Right lobe of liver (tissue), 6 donors: ENCODE measurements around the gene AKAP13. TPM values are rescaled to one million over a fixed set of nuclear protein-coding genes. Genes with fewer than 3 reads are reported as not detected.

ENCODE experiments used
- ATAC-seq, 4 donors: fragments of 200-7000 bp; cut with Tn5 transposase; one replicate each; pipeline ENCODE4 v1.9.1; 2020; ENCODE audit warnings: mild to moderate bottlenecking in 4 of 4, moderate library complexity in 4 of 4
- DNase-seq, 3 donors: peaks; one replicate each; pipeline ENCODE4 v3.0.0-alpha.2; 2020
- H3K27ac ChIP-seq, 3 donors: fragments of 200-600 bp; one replicate each; pipeline ENCODE4 v1.8.0; 2022
- H3K27me3 ChIP-seq, 2 donors: fragments of 200-600 bp; one replicate each; pipeline ENCODE4 v1.8.0; 2022
- H3K36me3 ChIP-seq, 4 donors: fragments of 200-600 bp; sonication (generic) in 1 of 4; one replicate each; pipeline versions ENCODE4 v1.5.1 to v1.8.0; 2017 to 2022; ENCODE audit warnings: control low read depth in 1 of 4
- H3K4me1 ChIP-seq, 4 donors: fragments of 200-600 bp; sonication (generic) in 1 of 4; one replicate each; pipeline versions ENCODE4 v1.5.1 to v1.8.0; 2017 to 2022; ENCODE audit warnings: control low read depth in 1 of 4
- H3K4me3 ChIP-seq, 3 donors: fragments of 200-600 bp; one replicate each; pipeline ENCODE4 v1.8.0; 2022
- H3K9me3 ChIP-seq, 4 donors: fragments of 200-600 bp; sonication (generic) in 1 of 4; one replicate each; pipeline versions ENCODE4 v1.5.1 to v1.8.0; 2017 to 2022; ENCODE audit warnings: control low read depth in 1 of 4
- POLR2A ChIP-seq: fragments of 450-650 bp; IDR thresholded peaks from one replicate; pipeline ENCODE4 v1.6.1; 2017; ENCODE audit warnings: antibody characterized with exemption, mild to moderate bottlenecking
- WGBS: methylation state at CpG from one replicate; pipeline ENCODE4 v1.1.6; 2018; ENCODE audit warnings: low coverage, low lambda C conversion rate; ENCODE audit not compliant: insufficient coverage; ENCODE audit errors: missing lambda C conversion rate; 5-methylcytosine and 5-hydroxymethylcytosine counted together
- intact Hi-C, 2 donors: fragments of 100-400 bp; cut with DNase I; formaldehyde crosslinking; loops; one replicate each; pipeline versions ENCODE4 v1.11.2 to v1.14.1; 2022
- total RNA-seq, 6 experiments: library from RNA; depleted of rRNA in 2 of 6; stranded (reverse); fragments of >200 nt in 2 of 6; fragmentation: NEBNext Ultra II Directional in 3 of 6; extraction: Animal tissue kit (Norgen Biotek cat#: 25700) in 3 of 6; gene quantifications; one replicate each; pipeline versions ENCODE4 v1.1.0 to v1.2.4, GENCODE V29; 2016 to 2023
- TF ChIP-seq, protein P1 (sequence below), 4 donors: fragments of 200-600 bp in 3 of 4; fragments of 450-650 bp in 1 of 4; IDR thresholded peaks; one replicate each; pipeline versions ENCODE4 v1.5.1 to v1.8.0; 2016 to 2022; ENCODE audit warnings: antibody characterized with exemption in 4 of 4, mild to moderate bottlenecking in 2 of 4
- donor health status: DM: no; HTN: yes; CAD: no.
- donor health status: DM: no; HTN: no; CAD: no.
- donor health status: DM: no; HTN: no; CAD: no.
- donor health status: DM: no; HTN: yes; CAD: no.
- donor health status: DM: no; HTN: yes; CAD: no.

AKAP13 gene
- total RNA-seq, 6 experiments from 2014 or later: 50.1 to 73.1 (median 63.9) TPM

GRCh38 chr15:85631018-85631417 lies 250.6 kb downstream of the AKAP13 start:
- peaks cover 0 to 22% (median 5%) of the 10 kb centered on the region in 4 donors for H3K4me1 ChIP-seq
- ATAC-seq: peak in 2 of 4 donors; percentile 5

DNA sequence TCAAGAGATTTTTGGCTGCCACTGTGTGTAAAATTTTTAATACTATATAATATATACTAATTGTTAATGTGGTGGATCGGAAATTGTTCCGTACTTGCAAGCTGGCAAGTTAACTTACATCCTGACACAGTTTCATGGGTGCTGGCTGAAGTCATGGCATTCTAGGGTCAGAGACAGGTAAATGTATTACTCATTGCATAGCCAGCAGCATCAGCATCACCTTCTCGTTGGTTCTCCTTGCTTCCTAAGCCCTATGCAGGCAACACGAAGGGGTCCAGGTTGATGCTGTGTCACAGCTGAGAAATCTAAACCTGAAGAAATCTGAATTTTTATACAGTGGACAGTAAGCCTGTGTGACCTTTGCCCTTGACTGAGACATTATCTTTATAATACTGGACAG lies 251.6 kb downstream of the AKAP13 start:
- ATAC-seq: peak; percentile 20 to 43 (median 26)
- H3K36me3 ChIP-seq: no peaks in the 10 kb centered on the region
- no peak for DNase-seq
- H3K27me3 ChIP-seq: no peaks in the 10 kb centered on the region
- peaks cover 0 to 20% (median 5%) of the 10 kb centered on the region in 4 donors for H3K4me1 ChIP-seq
- intact Hi-C loops: no loop called here
- H3K9me3 ChIP-seq: no peaks in the 10 kb centered on the region
- H3K27ac ChIP-seq: peak overlapping the region in 2 of 3 donors; percentile 46 to 69
- 79% methylated on average over 4 of the region's 4 CpGs for WGBS
- no peak overlapping the region for H3K4me3 ChIP-seq
- TF ChIP-seq, protein P1, sequence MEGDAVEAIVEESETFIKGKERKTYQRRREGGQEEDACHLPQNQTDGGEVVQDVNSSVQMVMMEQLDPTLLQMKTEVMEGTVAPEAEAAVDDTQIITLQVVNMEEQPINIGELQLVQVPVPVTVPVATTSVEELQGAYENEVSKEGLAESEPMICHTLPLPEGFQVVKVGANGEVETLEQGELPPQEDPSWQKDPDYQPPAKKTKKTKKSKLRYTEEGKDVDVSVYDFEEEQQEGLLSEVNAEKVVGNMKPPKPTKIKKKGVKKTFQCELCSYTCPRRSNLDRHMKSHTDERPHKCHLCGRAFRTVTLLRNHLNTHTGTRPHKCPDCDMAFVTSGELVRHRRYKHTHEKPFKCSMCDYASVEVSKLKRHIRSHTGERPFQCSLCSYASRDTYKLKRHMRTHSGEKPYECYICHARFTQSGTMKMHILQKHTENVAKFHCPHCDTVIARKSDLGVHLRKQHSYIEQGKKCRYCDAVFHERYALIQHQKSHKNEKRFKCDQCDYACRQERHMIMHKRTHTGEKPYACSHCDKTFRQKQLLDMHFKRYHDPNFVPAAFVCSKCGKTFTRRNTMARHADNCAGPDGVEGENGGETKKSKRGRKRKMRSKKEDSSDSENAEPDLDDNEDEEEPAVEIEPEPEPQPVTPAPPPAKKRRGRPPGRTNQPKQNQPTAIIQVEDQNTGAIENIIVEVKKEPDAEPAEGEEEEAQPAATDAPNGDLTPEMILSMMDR (IDR thresholded peaks at IDR 0.05): no peak
- no peak for TF ChIP-seq POLR2A

More at GRCh38 chr15:85631018-85631417, 250.6 kb downstream of the AKAP13 start:
- DNase-seq: no peak
- 17% methylated on average over 1 of the region's 2 CpGs for WGBS
- TF ChIP-seq, protein P1 (IDR thresholded peaks at IDR 0.05): no peak
- TF ChIP-seq POLR2A: no peak
- Histone ChIP-seq H3K27ac (peak overlapping the region in 2 of 3 donors; percentile 10 to 46), H3K36me3 (peaks cover 0 to 6% (median 0%) of the 10 kb centered on the region in 4 donors), H3K27me3 (no peaks in the 10 kb centered on the region), H3K9me3 (no peaks in the 10 kb centered on the region), H3K4me3 (no peak overlapping the region)
- intact Hi-C loops: no loop called here

DNA sequence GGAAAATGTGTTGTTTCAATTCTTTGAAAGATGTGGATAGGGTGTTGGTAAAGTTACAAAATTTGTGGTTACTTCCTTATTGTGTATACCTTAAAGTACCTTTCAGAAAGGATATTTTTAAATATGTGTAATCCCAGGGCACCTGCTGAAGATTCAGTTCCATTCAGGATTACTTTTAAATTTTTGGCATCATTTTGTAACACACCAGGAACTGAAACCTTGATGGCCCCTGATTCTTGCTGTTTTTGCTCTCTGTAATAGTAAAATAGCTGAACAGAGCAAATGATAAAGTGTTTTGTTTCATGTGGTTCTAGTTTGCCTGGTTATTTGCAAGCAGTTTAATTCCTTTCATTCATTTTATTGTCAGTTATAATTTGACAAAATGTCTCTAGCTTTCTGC lies 253.5 kb downstream of the AKAP13 start:
- ATAC-seq: no peak
- H3K36me3 ChIP-seq: no peaks in the 10 kb centered on the region
- H3K4me3 ChIP-seq: no peak overlapping the region
- no peak overlapping the region for H3K27ac ChIP-seq
- peaks cover 0 to 18% (median 5%) of the 10 kb centered on the region in 4 donors for H3K4me1 ChIP-seq
- no peak for DNase-seq
- H3K27me3 ChIP-seq: no peaks in the 10 kb centered on the region
- intact Hi-C loops: no loop called here
- no peaks in the 10 kb centered on the region for H3K9me3 ChIP-seq
- no peak for TF ChIP-seq POLR2A
- TF ChIP-seq, protein P1 (IDR thresholded peaks at IDR 0.05): no peak

GRCh38 chr15:85636351-85636750 lies 255.9 kb downstream of the AKAP13 start:
- Histone ChIP-seq H3K27ac (no peak overlapping the region), H3K4me1 (peaks cover 0 to 18% (median 5%) of the 10 kb centered on the region in 4 donors), H3K36me3 (peaks cover 0 to 12% (median 9%) of the 10 kb centered on the region in 4 donors), H3K9me3 (no peaks in the 10 kb centered on the region), H3K27me3 (no peaks in the 10 kb centered on the region), H3K4me3 (no peak overlapping the region)
- TF ChIP-seq POLR2A: no peak
- TF ChIP-seq, protein P1 (IDR thresholded peaks at IDR 0.05): no peak
- intact Hi-C loops: no loop called here
- 85% methylated on average over 4 of the region's 4 CpGs for WGBS
- ATAC-seq (no peak), DNase-seq (no peak)
